ENCODE measurements around the gene POP4. TPM values are rescaled to one million over a fixed set of nuclear protein-coding genes. Genes with fewer than 3 reads are reported as not detected.

POP4 gene
- total and polyA plus RNA-seq, 9 of the 15 experiments (the other 6 are each of a cell fraction or from before 2014, with no cell fraction given), result 42.1 to 128 (median 99.0) TPM

DNA sequence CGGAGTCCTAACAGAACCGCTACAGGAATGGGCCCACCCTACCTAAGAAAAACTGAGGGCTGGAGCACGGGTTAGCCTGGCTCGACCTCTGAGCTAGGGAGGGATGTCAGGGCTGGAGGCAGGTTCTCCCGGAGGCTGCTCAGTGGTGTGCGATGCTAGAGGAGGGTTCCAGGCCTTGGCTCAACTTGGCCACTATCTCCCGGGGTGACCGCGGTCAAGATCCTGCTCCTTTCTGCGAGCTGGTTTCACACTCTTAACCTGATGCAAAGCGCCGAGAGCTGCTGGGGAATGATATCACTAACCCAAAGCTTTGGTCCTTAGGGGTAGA is 301 bp downstream of the POP4 start (continued):
- TF ChIP-seq, protein P1, sequence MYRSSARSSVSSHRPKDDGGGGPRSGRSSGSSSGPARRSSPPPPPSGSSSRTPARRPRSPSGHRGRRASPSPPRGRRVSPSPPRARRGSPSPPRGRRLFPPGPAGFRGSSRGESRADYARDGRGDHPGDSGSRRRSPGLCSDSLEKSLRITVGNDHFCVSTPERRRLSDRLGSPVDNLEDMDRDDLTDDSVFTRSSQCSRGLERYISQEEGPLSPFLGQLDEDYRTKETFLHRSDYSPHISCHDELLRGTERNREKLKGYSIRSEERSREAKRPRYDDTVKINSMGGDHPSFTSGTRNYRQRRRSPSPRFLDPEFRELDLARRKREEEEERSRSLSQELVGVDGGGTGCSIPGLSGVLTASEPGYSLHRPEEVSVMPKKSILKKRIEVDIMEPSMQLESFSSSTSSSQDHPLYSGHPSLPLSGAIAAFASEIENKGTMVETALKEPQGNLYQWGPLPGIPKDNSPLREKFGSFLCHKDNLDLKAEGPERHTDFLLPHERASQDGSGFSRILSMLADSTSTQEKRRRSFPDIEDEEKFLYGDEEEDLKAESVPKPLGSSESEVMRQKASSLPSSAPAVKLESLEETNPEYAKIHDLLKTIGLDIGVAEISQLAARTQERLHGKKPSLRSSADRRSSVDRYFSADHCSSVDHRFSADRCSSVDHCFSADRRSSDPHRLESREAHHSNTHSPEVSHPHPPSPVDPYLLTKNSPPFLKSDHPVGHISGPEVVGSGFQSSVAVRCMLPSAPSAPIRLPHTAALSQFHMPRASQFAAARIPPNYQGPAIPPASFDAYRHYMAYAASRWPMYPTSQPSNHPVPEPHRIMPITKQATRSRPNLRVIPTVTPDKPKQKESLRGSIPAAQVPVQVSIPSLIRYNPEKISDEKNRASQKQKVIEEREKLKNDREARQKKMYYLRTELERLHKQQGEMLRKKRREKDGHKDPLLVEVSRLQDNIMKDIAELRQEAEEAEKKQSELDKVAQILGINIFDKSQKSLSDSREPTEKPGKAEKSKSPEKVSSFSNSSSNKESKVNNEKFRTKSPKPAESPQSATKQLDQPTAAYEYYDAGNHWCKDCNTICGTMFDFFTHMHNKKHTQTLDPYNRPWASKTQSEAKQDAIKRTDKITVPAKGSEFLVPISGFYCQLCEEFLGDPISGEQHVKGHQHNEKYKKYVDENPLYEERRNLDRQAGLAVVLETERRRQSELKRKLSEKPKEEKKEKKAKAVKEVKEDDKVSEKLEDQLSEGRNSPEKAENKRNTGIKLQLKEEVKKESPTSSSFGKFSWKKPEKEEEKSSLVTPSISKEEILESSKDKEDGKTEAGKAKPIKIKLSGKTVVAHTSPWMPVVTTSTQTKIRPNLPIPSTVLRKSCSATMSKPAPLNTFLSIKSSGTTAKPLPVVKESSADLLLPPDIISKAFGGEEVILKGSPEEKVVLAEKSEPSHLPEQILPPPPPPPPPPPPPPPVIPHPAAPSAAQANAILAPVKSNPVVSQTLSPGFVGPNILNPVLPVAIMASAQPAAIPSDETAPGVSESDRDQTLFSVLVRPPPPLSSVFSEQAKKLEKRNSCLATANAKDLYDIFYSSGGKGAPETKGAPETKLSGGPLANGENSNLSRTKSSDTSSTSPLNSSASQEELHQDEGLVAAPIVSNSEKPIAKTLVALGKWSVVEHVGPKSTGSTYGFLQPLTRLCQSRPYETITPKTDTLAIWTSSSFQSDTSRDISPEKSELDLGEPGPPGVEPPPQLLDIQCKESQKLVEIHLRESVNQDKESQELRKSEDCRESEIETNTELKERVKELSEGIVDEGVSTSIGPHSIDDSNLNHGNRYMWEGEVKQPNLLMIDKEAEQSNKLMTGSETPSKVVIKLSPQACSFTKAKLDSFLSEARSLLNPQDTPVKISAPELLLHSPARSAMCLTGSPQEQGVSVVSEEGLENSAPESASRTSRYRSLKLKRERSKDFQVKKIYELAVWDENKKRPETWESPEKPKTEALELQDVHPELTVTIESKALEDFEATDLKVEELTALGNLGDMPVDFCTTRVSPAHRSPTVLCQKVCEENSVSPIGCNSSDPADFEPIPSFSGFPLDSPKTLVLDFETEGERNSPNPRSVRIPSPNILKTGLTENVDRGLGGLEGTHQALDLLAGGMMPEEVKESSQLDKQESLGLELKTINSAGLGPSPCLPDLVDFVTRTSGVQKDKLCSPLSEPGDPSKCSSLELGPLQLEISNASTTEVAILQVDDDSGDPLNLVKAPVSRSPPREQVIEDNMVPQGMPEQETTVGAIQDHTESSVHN (IDR thresholded peaks at IDR 0.05; ENCODE audit: borderline replicate concordance in 1 of 2, low read depth in 1 of 2), result no peak
- TF ChIP-seq ETV5 (CRISPR knock-in tag; IDR thresholded peaks at IDR 0.05; ENCODE audit: low read depth) (peak; percentile 2; the same call in 1 of the 2 replicates), DPF2 (IDR thresholded peaks at IDR 0.05) (no peak), ATF7 (IDR thresholded peaks at IDR 0.05) (peak; percentile 45; the same call in 1 of the 2 replicates), CBFB (CRISPR knock-in tag; IDR thresholded peaks at IDR 0.05) (peak; percentile 37; the same call in 1 of the 2 replicates), CBX8 (IDR thresholded peaks at IDR 0.05; ENCODE audit: borderline replicate concordance, extremely low read depth, low read depth, low read length, poor library complexity, severe bottlenecking) (no peak), CBX1 (IDR thresholded peaks at IDR 0.05; ENCODE audit: low read depth) (no peak), ZFX (CRISPR knock-in tag; IDR thresholded peaks at IDR 0.05) (0 out of 2 replicates have a peak, but pooled peaks have one; percentile 3)

Measured in K562 (cell line).